Measurements from ENCODE around the gene AGBL1.

AGBL1 gene

DNA sequence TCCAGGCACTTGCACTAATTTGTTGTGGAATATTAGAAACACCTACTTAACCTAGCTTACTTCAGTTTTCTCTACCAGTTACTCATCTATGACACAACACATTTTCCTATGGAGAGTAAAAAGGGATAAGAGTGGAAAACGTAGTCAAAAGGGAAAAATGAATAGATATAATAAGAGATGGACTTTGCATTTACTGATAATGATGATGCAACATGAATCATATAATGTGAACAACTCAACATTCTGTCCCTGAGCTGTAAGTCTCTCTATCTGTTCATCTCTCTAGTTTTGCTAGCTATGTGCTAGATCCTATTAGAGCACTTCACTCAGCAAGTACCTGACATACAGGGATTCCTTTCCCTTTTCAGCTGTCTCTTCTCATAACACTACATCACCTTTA, 627.1 kb downstream of the AGBL1 start:
- DNase-seq (ENCODE audit: low read depth, low spot score): no peak

DNA sequence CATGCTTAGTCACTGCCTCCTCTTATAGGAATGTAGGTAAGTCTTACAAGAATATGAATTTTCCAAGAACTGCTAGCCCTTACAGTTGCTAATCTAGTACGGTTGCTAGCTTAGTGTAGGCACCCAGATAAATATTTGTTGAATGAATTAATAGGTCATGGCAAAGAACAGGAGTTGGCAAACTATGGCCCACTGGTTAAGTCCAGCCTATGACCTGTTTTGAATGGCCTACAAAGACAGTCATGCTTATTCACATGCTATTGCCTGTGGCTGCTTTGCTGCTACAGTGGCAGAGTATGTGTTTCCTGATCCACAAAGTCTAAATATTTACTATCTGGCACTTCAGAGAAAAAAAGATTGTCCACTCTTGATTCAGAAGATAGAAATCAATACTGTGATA, 631.8 kb downstream of the AGBL1 start:
- DNase-seq (ENCODE audit: low read depth, low spot score): no peak

DNA sequence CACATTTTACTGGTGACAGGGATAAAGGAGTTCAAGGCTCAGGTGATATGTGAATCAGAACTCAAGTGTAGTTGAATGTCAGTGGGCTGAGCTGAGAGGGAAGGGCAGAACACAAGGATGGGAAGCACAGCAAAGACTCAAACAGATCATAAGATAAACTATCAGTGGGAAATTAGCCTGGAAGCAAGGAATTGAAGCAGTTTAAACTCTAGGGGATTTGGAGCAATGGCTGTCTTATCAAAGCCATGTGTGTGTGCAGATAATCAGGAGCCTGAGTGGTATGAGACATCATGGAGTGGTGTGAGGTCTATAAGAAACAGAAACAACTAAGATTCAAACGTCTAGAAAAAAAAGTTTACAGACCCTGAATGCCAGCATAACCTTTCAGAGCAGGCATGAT, 634.6 kb downstream of the AGBL1 start:
- DNase-seq (ENCODE audit: low read depth, low spot score): no peak

DNA sequence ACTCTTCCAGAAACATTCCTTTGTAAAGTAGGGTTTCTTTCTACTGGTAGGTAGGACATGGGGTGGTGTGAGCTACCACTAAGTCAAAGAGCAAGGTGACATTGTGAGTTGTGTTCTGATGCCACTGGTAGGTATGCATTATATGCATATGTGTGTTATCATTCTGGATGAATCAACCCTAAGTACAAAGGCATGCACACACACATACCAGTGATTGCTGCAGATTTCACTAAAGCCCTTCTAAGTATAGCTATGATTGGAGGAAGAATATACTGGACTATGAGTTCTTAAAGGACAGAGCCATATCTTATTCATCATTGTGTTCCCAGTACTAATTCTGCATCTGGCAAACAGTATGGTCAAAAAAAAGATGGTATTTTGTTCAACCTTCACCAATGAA, 646.0 kb downstream of the AGBL1 start:
- no peak for DNase-seq (ENCODE audit: low read depth, low spot score)

DNA sequence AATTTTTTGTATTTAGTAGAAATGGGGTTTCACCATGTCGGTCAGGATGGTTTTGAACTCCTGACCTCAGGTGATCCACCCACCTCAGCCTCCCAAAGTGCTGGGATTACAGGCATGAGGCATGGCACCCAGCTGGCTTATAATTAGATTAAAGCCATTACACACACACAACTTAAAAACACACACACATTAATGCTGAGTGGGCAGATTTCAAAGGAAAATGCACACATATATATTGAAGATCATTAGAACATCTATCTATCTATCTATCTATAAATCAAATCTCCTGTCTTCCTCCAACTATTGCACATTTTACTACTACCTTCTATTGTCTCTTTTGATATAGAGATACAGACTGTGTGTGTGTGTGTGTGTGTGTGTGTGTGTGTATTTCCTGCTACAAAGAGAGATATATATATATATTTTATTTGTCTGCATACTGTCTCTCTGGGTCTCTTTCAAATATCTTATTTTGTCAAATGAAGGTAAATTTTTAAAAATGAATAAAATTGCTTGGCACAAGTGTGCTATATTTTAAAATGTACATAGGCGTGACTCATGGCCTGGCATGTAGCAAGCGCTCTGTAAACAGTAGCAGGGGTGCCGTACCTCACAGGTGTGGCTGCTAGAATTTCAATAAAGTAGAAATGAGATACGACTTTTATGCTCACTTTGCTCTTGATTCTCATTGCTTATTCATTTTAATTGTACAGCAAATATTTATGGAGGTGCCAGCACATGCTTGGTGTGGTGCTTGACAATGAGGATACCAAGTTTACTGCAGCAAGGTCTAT, 655.8 kb downstream of the AGBL1 start:
- DNase-seq (ENCODE audit: low read depth, low spot score): no peak

DNA sequence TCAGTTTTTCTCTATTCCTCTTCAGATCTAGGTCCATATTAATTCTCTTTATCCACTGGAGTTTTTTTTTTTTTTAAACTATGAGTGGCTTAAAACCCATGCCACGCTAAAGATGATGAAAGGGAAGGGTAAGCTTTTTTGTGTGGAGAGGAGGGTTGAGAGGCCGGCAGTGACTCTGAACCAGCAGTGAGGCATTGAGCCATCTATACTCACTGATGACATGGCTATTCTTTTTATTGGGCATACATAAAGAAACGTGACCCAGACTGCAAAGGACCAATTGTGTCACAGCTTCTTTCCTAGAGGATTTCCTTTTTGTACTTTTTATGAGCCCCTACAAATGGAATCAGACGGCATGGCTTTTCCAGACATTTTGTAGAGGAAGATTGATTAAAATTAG, 662.2 kb downstream of the AGBL1 start:
- no peak for DNase-seq (ENCODE audit: low read depth, low spot score)

DNA sequence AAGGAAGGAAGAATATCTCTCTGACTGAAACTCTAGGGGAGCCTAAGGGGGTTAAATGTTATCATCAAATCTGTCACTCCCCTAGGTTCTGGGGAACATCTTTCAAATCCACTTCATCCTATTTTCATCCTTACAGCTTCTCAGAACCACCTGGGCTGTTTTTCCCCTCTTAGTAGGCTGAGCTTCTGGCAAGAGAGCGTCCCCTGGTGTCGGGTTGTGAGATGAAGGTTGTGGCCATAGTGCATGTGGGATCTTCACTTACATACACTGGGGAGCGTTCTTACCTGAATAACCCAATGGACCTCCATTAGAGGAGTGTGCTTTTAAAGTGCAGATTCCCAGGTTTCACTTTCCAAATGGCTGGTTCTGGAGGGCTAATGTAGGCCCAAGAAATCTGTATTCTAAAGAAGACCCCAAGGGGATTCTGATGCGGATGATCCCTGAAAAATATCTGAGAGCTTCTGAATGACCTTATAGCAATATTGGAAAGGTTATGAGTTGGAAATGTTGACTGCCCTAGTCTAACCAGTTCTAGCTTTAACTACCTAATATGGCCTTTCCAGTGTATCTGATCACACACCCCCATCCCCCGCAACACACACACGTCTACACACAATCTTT, 663.7 kb downstream of the AGBL1 start:
- no peak for DNase-seq (ENCODE audit: low read depth, low spot score)

DNA sequence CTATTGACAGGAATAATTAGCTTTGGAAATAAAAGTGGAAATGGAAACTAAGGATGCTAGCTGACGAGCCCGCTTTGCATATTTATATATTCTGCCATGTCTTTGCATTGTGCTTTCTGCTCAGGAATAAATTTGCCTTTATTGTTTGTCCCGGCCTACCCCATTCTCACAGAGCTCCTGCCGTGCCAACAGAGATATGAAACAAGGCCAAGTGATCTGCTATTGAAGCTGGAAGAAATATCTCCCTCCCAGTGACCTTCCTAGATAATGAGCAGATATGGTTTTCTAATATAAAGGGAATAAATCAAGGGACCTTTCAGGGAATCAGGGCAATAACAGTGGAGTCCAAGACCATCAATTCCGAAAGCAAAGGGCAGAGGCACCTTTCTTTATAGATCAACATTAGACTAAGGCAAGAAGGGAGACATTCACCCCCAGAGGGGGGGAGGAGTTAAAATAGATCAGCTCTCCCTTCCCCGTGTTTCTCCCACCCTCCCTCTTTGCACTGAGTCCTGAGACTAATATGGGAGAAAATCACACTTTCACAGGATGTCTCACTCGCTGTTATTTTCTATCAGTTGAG, 664.6 kb downstream of the AGBL1 start:
- DNase-seq (ENCODE audit: low read depth, low spot score): no peak

DNA sequence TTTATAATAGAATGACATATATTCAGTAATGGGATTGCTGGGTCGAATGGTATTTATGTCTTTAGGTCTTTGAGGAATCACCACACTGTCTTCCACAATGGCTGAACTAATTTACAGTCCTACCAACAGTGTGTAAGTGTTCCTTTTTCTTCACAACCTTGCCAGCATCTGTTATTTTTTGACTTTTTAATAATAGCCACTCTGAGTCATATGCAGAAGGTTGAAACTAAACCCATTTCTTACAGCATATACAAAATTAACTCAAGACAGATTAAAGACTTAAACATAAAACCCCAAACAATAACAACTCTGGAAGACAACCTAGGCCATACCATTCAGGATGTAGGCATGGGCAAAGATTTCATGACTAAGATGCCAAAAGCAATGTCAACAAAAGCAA, 671.4 kb downstream of the AGBL1 start:
- no peak for DNase-seq (ENCODE audit: low read depth, low spot score)

DNA sequence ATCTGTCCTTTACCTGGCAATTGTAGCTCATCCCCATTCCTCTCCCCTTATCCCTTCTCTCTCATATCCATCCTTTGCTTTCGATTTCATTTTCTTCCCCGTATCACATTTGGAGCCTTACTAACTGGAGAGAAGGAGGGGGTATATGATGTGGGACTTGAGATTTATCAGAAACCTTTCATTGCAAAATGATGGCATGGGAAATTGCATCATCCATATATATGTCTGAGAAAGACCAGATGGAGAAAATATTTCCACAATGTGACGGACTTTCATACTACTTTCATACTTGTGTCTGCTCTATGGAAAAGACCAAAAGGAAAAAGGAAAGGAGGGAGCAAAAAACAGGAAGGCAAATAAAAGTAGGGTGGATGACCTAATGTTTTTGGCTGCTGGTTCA, 675.2 kb downstream of the AGBL1 start:
- DNase-seq (ENCODE audit: low read depth, low spot score): no peak

DNA sequence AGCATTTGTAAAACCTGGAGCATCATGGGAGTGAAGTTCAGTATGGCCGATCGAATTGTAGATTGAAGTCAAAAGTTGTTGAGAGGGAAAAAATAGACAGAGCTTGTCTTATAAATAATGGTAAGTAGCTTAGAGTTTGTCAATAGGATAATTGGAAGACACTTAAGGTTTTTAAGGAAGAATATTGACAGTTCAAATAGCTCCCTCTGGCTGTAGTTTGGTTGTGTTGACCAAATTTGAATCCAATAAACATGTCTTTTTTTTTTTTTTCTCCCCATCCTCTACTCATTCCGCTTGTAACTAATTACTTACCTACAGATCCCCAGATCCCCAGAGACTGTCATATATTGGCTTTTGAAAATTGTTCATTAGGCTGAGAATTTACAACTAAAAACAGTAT, 677.0 kb downstream of the AGBL1 start:
- no peak for DNase-seq (ENCODE audit: low read depth, low spot score)

DNA sequence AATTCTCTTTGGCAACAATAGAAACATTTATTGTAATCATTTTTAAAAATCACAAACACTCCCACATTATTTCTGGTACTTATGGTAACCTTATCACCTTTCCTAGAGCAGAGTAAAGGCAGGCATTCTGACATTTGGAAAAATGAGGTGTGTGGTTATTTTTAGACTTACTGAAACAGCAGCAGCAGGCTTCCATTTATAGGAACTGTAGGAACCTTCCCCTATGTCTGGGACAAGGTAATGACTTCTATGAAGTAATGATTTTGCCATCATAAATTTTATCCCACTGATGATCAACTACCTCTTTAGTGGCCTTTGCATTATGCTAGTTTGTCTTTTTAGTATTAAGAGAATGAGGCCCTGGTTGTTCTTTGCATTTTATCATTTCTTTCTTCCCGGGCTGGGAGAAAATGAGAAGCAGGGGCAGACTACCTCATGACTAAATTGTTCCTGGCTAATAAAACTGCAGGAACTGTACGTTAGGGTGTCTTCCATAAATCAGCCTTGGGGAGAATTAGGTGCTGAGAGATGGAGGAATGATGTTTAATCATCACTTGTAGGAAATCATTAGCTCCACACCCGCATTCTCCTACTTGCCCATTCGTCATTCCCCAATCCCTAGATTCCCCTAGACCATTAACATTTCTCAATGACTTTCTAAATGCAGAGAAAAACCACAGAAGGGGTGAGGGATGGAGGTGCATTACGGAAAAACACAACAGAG, 680.3 kb downstream of the AGBL1 start:
- no peak for DNase-seq (ENCODE audit: low read depth, low spot score)

DNA sequence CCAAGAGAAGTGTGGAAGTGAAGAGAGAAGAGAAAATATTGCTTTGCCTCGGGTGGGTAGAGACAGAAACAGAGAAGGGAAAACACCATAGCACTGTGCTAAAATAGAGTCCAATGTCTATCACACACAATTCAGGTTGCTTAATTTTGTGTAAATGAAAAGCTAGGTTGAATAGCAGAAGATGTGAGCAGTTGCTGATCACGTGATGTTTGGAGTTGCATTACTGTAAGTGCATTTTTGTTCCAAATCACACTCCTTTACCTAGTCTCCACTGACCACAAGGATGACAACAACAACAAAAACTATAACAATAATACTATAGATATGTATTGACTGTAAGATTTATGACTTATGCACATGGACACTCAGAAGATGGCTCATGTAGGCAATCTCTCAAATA, 683.2 kb downstream of the AGBL1 start:
- DNase-seq (ENCODE audit: low read depth, low spot score): no peak

DNA sequence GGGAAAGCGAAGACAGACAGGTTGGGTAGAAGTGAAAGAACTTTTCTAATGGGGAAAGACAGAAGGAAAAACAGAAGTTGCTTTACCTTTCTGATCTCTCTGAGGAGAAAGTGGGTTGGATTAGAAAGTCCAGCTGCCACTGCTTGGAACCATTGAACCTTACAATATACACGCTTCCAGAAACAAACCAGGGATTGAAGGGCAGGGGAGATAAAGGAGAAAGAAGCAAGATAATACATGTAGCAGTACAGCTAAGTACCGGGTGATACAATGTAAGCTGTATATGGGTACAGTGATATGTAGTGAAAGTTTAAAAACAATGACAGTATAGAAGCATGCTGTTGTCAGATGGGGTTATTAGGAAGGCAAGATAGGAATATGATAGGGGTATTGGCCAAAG, 684.4 kb downstream of the AGBL1 start:
- DNase-seq (ENCODE audit: low read depth, low spot score): no peak

DNA sequence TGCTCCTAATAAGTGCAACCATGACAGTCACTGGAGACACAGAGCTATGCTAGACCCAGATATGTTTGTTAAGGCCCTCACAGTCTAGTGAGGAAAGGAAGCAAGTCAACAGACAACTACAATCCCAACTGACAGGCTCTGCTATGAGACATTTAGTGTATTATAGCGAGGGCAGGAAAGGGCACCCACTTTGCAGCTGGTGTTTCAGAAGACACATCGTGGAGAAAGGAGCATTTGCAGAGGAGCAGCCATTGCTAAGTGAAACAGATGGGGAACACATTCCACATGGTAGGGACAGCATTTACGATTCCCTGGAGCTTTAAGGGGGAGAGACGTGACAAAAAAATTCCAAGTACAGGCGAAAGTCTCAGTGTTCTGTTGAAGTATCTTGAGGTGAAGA, 685.6 kb downstream of the AGBL1 start:
- no peak for DNase-seq (ENCODE audit: low read depth, low spot score)

DNA sequence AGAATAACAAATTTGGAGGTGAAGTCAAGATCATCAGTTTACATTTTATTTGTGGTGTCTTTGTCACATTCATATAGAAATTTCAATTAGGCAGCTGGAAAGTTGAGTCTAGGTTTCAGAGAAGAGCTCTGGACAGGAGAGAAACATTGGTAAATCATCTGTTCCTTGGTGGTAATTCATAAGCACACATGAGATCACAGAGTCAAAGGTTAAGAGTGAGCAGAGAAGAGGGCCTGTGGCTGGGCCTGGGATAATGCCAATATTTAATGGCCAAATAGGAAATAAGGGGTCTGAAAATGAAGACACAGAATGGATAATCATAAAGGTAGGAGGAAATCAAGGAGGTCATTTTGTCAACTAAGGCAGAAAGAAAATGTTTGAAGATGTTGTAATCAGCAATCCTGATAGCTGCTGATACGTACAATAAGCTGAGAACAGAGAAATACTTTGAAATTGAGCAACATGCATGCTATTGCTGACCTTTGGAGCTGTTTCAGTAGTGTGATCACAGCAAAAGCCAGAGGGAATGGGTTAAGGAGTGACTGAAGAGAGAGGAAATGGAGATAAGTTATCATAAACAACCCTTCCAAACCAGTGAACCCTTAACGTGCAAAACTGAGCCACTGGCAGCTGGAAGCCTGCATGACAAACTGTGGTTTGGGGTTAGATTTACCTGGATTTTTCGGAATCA, 692.8 kb downstream of the AGBL1 start:
- DNase-seq (ENCODE audit: low read depth, low spot score): no peak

DNA sequence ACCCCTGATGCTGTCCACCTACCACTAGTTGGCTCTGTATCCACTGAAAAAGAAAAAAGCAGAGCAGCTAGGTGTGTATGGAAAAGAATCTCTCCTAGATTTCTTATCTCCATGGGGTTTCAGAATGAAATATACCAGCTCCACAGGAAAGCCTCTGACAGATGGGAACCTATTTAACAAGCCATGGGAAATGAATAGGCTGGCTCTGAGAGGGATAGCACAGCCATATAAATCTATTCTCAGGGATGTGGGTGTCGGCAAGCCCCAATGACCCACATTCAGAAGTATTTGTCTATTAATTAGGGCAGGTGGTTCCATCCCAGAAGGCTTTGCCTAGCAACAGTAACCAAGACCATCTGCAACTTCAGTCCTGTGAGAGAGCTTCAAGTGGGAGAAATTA, 694.1 kb downstream of the AGBL1 start:
- no peak for DNase-seq (ENCODE audit: low read depth, low spot score)

DNA sequence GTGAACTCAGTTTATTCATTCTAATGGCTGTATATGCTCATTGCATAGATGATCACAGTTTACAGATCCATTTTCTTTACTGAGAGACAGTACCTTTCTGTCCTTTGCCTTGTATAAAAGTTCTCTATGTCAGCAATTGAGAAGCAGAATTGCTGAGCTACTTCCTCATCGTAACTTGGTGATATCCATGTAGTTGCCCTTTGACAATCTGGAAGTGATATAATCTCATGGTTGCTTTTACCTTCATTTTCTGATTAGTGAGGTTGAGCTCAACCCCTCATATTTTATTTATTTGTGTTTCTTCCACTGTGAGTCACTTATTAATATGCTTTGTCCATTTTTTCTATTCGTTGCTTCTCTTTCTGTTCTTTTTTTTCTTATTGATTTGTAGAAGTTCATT, 696.5 kb downstream of the AGBL1 start:
- no peak for DNase-seq (ENCODE audit: low read depth, low spot score)

DNA sequence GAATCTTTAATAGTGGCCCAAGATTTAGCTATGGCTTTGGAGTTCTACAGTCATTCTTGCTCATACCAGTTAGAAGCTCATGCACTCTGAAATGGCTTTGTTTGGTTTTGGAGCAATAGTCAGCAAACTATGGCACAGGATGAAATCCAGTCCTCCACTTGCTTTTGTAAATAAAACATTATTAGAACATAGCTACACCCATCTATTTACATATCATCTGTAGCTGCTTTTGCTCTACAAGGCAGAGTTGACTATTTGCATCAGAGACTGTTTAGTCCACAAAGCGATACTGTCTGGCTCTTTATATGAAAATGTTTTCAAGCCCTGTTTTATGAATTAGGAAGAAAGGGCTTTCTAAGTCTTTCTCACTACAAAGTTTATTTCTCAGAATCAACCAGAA, 716.9 kb downstream of the AGBL1 start:
- DNase-seq (ENCODE audit: low read depth, low spot score): no peak

DNA sequence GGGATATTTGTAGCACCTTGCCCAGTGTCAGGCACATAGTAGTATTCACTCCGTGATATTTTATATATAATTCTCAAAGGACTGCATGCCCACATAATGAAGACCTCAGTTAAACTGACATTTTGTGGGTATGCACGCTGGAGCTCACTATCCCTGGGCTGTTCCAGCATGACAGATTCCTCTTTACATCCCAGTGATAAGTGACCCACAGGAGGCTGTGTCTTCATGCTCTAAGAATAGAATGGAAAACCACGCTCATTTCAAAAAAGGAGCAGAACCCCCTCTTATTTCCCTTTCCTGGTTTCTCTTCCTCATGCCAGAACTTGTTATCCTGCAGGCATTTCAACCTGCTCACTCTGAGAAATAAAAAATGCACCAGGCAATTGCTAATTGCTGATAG, 717.5 kb downstream of the AGBL1 start:
- DNase-seq (ENCODE audit: low read depth, low spot score): no peak

DNA sequence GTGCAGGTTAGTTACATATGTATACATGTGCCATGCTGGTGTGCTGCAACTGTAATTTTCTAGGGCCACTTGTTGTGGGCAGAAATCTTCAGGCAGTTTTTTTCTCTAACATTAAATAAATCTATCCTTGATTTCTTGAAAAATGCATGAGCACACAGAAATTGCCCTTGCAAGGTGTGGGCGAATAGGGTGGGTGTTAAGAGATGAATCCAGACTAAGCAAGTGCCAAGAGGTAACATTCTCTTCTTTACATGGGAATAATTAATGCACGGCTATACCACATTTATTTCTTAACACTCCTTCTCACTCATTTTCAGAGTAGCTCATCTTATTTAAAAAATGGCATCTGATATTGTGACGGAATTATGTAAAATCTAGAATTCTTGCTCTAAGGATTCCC, 719.6 kb downstream of the AGBL1 start:
- no peak for DNase-seq (ENCODE audit: low read depth, low spot score)

DNA sequence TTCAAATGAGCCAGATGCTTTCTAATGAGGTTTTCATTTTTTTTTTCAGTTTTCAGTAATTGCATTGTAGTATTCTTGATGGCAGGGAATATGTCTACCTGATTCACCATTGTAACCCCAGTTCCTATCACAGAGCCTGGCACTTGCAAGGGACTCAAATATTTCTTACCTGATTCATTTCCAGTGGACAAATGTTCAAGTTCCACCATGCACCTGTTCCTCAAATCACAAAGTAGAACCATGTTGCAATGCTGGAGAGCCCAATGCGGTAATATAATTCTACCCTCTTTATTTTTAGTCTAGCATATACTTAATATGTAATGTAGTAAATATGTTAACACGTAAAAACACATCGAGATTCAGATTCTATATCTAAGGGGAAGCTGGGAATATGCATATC, 722.6 kb downstream of the AGBL1 start:
- no peak for DNase-seq (ENCODE audit: low read depth, low spot score)

Measured in smooth muscle cell of the brain vasculature (primary cell).